DLD1 (cell line): ENCODE data around the gene AGR2.

Source experiments
- in situ Hi-C: cut with HindIII; loops from 2 replicates; pipeline ENCODE4 v1.10.0; 2017; ENCODE audit warnings: low sequenced_read_pairs

The AGR2 gene

DNA sequence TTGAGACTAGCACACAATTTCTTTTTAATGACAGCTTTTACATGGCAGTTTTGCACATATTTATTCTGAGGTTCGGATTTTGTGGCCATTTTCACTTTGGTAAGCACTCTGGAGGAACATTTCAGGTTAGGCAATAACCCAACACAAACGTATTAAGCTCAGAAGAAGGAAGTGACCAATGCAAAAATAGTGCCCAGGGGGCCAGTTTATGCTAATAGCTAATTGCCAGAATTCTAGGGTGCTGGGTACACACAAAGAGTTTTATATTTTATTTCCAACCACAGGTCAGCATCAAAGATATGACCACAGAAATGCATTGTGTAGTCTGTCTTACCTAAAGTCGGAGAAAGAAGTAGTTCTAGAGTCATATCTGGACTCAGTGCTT lies 8.4 kb upstream of the AGR2 start:
- in situ Hi-C loops = no loop called here

DNA sequence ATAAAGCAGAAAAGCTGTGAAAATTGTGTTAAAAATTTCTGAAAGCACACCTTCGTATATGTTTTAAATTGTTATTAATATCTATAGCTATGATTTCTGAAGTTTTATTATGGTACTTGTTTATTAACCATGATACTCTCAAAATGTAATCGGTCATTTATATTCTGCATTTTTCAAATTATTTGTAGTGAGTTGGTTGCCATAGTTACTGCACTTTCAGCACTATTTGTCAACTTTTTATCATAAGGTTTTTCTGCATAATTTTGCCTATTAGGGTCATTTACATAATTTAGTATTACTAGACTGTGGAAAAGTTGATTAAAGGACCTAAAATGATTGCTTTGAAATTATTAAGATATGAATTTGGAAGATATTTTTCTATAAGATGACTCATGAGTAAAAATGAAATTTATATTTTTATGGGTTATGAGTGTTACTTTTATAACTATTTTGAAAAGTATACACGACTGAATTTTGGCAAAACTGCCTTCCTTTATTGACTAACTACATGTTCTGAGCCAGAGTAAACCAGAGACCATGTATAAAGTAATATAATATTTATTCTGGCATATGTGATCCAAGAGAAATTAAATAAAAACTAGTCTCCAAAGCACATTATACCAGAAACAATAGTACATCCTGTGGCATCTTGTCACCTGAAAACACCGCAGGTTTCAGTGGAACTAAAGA lies 7.9 kb upstream of the AGR2 start:
- in situ Hi-C loops = no loop called here

DNA sequence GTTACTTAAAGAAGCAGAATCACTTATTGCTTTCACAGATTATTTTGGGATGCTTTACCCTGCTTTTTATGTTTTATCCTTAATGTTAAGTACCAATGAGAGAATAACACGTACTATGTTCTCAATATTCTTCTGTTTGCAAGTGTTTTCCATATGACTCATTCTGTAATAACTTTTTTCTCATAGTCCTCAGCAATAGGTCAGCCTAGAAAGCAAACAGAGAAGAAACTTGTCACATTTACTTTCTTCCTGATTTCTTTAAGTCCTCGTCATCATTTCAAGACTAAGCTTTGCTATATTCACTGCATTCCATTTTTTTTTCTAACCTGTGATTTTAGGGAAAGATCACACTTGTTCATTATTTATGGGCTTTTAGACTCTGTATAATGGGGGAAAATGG lies 6.8 kb upstream of the AGR2 start:
- in situ Hi-C loops = no loop called here

DNA sequence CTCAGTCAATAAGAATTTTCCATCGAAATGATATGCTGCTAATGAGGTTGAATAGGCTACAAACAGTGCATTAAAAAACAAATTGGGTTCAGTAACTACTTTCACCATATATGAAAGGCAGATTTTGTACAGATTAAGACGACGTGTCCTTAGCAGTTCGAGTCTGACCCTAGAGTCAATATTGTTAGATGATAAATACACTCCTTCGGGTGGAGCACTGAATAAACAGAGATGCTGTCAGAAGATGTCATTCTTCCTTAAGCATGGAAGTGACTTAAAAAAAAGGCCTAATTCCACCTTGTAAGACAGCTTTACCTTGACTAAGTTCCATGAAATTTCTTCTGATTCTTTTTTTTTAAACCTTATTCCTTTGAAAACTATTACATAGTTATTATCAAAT lies 5.8 kb upstream of the AGR2 start:
- in situ Hi-C loops = no loop called here

DNA sequence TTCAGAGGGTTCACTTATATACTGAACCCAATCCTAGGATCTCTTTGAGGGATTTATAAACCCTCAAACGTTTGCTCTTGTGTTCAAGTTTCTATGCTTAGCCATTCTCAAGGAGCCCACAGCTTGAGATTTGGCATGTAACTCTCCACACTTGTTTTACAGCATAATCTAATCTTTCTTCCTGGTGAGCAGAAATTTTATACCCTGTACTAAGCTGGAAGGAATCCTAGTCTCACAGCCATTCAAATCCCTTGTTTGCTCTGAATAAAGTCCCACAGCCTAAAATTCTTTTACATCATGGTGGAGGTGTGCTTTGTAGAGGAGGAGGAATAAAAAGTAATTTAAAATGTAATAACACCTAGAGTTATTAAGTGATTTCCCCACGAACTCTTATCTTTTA lies 5.3 kb upstream of the AGR2 start:
- in situ Hi-C loops = no loop called here

DNA sequence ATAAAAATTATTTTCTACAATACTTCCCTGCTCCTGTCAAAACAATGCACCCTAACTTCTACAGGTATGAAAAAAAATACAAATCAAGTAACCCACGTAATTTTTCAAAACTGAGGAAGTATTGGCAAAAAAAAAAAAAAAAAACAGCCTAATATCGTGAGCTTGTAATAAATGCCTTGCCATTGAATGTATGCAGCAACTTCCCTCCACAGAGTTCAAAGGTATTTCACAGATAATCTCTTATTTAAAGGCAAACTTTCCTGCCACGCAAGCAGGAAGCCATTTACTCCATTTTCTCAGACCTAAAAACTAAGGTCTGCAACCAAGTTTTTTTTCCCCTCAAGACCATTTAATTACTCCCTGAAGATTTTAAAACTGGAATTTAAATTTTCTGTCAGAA lies 642 bp upstream of the AGR2 start:
- in situ Hi-C loops = no loop called here

DNA sequence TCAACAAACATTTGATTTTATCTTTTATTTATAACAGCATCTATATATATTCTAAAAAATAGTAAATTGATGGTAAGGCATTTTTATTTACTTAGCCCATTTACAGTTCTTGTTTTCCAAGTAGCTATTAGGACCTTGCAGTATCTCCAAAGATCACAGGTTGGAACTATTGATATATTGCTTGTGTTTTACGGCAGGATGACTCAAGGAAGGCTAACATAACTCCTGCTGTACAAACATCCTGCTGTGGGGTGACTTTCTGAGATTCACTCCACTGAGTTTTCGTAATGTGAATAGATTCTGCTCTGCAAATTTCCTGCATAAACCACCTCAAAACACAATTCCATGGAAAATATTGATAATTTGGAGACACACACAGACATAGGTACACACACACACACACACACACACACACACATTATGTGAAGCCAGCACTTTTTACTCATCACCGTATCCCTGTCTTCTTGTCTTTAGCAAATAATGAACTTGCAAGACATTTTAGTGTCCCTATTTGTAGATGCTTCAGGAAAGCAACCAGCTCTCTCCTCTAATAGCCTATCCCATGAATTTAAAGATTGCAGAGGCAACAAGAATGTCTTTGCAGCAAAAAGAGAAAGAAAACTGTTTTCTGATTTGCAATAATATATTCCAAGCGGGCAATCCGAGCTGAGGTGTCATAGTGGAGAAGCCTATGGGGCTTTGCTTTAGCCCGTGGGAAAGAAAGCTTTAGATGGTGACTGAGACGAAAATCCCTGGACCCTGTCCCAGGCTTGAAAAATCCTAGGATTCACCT lies 722 bp downstream of the AGR2 start:
- in situ Hi-C loops = no loop called here

DNA sequence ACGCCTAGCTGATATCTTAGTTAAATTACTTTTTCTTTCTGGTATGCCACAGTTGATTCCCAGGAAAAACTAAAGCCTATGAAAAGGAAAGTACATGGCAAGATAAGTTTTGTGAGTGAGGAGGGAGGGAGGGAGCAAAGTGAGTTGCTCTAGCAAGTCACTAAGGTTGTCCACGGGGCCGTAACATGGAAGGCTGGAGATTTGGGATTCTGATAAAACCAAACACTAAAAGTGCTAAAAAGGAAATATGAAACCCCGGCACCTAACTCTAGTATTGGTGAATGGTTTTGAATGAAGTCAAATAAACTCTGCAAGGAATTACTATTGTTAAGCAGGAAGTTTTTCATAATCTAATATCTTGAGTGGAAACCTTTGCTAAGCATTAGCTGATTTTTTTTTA lies 1.7 kb downstream of the AGR2 start:
- in situ Hi-C loops = no loop called here

DNA sequence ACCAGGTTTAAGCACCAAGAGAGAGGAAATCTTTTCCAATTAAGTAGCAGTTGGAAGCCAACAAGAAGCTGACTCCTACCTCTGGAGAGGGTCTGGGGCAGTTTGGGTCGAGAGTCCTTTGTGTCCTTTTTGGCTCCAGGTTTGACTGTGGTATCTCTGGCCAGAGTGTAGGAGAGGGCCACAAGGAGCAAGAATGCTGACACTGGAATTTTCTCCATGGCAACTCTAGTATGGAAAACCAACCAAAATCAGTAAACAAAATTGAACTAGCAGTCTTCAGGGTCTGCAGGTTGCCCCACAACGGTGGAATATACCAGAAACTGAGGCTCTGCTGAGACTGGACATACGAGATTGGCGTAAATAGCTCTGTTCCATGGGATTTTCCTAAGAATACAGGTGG lies 3.2 kb downstream of the AGR2 start:
- in situ Hi-C loops = no loop called here

DNA sequence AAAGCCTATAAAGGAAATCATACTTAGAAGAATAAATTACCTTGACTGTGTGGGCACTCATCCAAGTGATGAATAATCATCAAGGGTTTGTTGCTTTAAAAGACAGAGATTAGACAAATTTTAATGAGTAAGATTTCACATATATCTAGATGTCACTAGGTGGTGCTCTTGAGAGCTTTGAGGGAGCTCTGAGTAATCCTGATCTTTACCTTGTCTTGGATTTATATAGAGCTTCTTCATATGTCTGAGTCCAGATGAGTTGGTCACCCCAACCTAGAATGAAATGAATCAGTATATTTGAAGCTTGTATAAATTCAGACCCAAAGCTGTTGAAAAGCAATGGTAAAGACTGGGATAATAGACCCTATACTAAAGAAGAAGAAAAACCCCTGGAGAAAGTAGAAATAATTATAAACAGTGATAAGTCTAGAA lies 3.7 kb downstream of the AGR2 start:
- in situ Hi-C loops = no loop called here

DNA sequence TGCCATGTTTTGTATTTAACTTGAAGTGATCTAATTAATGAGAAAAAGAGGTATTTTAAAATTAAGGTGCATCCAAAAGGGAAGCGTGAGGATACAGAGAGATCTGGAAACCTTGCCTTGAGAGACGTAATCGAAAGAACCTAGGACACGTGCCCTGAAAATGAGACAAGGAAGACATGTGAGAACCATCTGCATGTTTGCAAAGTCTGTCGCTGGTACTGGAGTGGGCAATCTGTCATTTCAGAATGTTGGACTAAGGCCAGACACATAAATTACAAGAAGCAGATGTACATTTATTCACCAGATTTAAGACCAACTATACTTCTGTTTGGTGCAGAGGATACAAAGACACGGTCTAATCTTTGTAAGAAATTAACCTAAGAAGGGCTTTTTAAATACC lies 9.2 kb downstream of the AGR2 start:
- in situ Hi-C loops = no loop called here

DNA sequence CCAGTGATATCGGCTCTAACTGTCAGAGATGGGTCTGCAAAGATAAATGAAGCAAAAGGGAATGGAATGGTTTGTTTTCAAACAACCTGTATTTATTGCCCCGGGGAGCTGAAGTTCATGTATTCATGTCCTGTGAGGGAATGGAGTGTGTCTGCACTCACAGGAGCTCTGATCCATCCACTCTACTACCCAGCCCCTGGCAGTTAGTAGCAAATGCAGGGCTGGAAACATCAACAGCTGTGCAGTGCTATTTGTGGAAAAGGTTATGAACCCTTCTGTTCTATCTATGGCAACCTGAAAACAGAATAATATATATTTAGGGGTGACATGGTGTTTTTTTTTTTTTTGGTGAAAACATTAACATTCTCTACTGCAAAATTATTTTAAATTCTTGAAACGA lies 9.8 kb downstream of the AGR2 start:
- in situ Hi-C loops = no loop called here

DNA sequence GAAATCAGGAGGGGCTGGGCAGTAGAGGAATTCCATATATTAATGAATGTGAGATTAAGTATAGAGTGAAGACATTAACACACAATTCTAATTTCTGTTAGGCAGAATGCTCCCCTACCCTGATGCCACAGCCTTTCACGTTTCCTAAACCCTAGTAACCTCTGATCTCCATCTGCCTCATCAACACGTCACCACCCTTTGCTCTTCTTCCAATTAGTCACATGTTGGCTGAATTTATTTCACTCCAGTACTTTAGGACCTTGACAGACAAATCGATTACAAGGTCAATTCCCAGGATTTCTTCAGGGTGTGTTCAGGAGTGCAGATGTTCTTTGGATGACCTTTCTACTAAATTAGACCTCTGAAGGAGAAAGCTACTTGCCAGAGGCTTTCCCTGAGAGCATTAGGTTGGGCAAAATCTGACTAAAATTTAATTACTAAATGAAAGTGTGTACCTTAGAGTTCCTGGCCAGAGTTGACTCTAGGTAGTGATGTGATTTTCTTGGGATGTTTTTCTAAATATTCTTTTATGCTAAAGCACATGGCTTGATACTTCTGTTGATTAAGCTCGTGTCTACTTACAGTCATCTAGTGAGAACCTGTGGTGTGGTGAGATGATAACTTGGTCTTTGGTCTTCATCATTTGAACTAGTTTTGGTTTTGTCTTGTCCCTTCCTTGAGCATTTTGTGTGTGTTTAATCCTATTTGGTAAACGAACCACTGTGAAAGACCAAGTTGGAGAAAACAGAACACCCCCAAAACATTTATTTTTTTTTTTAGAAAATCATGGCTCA lies 12.7 kb downstream of the AGR2 start:
- in situ Hi-C loops = no loop called here

DNA sequence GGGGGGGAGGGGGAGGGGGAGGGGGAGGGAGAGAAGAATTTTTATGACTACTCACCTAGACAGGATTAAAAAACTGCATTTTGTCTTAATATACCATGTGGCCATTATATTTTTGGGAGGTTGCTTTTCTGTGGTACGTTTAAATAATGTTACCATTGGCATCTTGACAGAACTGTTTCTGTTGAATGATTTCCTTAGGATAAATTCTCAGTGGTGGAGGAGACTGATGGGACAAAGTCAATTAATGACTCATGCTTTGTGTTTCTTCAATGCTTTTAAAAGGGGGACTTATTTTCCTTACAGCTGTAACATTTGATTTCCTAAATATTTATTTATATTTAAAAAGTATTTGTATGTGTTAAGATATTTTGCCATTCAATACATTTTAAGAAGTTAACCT lies 13.7 kb downstream of the AGR2 start:
- in situ Hi-C loops = no loop called here

DNA sequence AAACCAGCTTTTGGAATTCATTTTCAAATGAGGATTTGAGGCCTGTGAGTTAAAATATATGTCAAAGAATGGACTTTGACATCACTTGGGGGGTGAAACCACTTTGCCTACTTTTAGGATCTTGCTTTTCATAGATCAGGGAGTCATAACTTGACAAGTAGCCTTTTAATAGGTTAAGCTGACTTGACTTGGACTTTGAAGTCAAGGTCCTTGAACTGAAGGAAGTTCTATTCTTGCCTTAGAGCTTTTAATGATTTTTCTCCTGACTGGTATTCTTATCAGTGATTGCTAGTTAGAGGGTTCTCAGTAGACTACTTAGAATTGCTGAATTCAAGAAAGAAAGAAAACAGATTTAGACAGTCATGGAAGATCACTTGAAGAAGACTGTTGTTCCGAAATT lies 17.7 kb downstream of the AGR2 start:
- in situ Hi-C loops = no loop called here

DNA sequence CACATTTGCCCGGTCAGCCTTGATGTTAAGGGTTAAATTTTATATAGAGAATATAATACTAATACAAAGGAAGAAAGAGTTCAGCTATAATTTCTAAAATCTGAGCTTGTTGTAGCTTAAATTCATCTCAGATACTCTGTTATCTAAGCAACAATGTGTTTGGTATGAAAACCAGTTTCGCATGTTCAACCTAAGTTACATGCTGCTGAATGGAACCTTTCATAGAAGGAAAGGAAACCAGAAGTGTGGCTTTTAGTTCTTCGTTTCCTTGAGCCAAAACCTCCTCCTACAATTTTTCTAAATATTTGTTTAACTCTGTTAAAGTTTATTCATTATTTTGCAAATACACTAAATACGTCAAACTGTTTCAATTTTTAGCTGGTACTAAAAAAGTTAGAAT lies 18.5 kb downstream of the AGR2 start:
- in situ Hi-C loops = no loop called here

DNA sequence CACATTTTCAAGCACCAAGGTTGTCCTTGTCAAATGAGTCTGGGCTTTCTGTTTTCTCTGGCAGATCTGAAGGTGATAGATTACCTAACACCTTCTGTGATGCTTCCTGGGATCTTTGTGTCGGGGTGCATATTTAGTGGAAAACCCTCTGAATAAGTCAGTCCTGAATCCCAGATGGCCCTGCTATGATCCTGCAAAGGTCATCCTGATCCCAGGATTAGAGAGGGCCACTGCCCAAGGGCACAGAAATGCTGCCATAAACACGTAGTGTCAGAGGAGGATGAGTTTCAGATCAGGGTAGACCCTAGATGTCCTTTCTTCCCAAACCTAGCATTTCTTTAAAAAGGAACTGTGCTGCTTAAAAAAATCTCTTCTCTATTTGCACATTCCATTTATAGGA lies 19.0 kb downstream of the AGR2 start:
- in situ Hi-C loops = no loop called here

DNA sequence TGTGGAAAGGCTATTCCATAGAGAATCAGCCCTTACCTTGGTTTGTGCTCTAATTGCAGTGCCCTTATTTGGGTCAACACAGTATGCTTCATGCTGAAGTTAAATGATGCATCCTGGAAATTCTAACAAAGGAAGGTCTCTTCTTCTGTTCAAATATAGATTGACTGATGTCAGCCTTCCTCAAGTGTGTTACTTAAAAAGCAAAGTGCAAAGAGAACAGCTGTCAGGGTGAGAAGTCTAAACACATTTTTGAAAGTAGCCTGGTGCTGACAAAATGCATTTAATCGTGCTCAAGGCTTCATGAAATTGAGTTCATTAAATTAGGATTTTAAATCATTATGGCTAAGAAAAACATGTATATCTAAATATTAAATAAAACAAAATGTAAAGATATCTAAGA lies 19.5 kb downstream of the AGR2 start:
- in situ Hi-C loops = no loop called here

DNA sequence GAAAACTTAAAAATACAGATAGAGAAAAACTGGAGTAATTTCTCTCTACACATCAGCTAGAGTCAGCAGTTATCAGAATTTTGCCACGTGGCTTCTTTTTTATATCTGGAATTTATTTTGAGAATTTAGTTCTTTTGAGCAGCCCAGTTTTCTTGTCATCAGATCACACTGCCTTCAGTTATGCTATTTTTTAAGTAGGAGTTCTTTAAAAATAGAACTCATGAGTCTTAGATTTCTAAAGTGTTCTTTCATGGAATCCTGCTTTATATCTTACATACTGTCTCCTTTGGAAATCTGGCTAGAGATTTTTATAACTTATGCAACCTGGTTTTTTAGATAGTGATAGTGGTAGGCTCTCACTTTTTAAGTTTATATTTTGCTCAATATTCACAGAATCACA lies 24.2 kb downstream of the AGR2 start:
- in situ Hi-C loops = no loop called here

DNA sequence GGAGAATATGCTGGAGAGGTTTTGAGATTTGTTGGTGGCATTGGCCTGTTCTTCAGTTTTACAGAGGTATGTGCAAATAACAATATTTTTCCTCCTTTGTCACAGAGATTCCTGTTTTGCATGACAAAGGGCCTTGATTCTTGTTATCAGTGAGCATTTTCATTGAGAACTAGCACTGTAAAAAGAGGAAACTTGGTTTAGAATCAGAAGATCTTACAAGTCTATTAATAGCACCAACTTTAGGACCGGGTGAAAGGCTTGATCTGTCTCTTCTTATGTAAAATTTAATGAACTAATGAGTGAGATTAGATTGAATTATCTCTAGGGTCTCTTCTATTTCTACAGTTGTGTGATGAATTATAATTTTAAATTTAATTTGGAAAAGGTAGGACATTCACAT lies 25.7 kb downstream of the AGR2 start:
- in situ Hi-C loops = no loop called here

DNA sequence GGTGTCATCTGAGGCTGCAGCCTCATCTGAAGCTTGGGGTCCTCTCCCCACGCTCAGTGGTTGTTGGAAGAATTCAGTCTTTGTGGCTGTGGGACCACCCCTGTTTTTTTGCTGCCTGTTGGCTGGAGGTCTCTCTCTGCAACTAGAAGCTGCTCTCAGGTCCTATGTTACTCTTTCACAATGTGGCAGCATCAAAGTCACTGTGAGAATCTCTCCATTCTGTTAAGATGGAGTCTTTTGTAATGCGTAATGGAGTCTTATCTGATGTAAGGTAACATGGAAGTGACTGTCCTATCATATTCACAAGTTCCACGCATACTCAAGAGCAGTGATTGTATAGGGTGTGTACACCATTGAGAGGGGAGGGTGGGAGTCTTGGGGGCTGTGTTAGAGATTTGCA lies 26.3 kb downstream of the AGR2 start:
- in situ Hi-C loops = no loop called here

DNA sequence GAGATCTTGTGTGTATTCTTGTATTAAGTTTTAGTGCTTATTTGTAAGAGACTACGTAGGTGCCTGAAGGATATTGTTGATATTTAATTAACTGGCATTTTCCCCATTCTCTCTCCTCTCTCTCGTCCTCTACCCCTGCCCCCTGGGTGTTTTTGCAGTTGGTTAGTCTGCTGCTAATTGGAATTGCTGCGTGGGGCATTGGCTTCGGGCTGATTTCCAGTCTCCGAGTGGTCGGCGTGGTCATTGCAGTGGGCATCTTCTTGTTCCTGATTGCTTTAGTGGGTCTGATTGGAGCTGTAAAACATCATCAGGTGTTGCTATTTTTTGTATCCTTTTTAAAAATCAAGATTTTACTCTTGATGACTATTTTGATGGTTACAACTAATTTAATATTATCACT lies 28.7 kb downstream of the AGR2 start:
- in situ Hi-C loops = no loop called here
